OCI-M2 (cell line): ENCODE measurements around the gene GP1BB.

Source experiments
- DNase-seq: peaks from one replicate; lab custom pipeline; 2025; ENCODE audit not compliant: unreplicated experiment; lab: John Stamatoyannopoulos, UW

Gene GP1BB

DNA sequence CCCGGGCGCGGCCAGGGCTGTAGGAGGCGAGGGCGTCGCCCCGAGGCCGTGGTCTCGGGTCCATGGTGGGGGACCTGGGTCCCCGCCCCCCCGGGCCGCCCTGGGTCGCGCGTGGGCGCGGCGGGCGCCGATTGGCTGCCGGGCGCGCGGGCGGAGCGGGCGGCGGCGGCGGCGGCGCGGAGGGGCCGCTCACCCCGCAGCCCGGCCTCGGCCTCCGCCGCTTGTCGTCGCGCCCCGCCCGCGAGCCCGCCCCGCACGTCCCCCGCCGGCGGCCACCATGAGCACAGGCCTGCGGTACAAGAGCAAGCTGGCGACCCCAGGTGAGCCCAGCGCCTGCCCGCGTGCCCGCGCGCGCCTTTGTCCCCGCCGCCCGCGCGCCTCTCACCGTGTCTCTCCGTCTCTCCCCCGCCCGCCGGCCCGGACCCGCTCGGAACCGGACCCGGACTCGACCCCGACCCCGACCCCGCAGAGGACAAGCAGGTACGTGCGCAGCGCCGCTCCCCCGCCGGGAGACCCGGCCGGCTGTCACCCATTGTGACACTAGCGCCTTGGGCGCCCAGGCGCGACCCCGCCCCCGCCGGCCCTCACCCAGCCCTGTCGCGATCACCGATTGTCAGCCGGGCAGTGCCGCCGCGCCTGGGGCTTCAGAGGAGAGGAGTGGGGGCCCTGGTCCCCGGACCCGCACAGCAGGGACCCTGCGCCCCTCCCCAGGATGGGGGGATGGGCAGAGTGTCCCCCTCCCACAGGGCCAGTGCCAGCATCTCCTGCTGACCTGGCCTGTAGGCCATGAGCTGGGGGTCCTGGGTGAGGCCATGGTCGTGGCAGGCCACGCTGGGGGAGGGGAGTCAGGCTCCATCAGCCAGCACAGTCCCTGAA lies 8.8 kb upstream of the GP1BB start, which contains the start of gene SEPTIN5:
TSS of gene SEPTIN5 (plus strand) at position 192 of the 876 bp plus-strand sequence. CDS start at position 278, 86 bp downstream.
- DNase-seq: no peak

GRCh38 chr22:19715188-19715930 lies 8.0 kb upstream of the GP1BB start:
- DNase-seq: no peak

DNA sequence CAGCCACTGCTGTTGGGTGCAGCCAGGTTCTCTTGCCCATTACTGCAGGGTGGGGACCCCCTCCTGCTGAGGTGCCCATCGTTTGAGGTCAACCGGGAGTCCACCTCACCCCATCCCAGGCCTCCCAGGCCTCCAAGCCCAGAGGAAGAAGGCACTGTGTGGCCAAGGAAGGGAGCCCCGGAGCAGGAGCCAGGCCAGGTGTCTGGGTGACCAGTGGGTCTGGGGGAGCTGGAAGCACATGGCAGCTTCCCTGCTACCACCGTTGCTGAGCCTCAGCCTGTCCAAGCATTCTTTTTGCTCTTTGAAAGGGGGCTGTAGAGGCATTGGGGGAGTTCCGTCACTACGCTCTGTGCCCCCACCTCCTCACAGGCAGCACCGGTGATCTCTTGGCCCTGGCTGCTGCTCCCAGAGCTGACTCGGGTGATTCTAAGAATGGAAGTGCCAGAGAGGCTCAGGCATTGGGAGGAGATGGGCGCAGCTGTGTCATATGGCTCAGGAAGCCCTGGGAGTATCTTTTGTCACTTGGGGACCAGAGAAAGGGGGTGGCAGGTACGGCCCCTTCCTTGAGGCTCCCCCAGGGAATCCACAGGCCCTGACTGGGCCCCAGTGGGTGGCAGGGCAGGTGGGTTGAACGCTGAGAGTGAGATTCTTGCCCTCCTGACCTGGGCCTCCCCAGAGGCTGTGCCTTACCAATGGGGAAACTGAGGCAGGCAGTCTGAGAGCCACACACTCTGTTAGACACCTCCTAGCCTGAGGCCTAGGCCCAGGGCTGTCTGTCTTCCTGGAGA lies 7.1 kb upstream of the GP1BB start:
- DNase-seq: no peak

DNA sequence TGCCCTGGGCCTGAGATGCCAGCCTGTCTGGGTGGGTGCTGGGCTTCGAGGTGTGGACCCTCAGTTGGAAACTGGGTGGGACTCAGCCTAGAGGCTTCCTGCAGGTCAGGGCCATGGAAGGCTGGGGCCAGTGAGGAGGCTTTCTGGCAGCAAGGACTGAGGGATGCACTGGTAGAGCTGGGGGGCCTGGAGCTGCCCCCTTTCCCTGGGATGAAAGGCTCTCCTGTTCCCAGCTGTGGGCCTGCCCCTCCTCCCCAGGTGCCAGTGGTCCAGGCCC lies 6.6 kb upstream of the GP1BB start:
- DNase-seq: no peak

DNA sequence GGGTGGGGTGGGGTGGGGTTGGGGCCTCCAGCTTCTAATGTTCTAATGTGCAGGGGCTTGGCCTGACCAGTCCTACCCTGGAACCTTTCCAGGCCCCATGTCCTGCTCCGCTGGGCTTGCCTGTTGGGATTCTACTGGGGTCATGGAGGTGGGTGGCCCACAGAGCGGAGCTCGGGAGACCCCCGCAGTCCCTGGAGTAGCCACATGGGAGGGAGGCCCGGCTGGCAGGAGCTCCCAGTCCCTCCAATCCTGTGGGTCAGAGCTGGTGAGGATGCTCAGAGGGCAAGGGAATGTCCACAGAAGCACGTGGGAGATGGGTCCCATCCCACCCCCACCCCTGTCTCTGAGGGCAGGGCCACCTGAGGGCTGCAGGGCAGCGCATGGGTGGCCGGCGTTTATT lies 6.2 kb upstream of the GP1BB start:
- DNase-seq: no peak

- no peak for DNase-seq
Measured at GRCh38 chr22:19717691-19718455, 5.5 kb upstream of the GP1BB start.

DNA sequence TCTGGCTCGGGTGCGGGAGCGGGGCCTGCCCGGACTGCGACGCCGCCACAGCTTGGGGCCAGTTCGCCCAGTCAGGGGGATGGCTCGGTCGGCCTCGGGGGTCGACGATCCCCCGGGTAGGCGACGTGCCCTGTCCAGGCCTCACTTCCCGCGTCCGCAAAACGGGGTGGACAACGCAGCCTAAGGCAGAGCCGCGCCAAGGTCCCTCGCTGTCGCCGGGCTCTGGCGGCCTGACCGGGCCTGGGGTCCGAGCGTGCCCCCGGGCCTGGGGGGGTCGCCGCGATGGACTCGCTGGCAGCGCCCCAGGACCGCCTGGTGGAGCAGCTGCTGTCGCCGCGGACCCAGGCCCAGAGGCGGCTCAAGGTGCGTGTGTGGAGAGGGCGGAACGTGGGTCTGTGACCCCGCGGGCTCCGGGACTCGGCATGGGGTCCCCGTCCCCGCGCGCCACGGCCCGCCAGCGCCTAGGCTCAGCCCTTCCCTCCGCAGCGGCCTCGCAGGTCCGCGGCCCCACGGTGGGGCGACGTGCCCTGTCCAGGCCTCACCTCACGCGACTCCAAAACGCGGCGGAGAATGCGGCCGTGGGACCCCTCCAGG lies 4.8 kb upstream of the GP1BB start:
- DNase-seq: no peak

DNA sequence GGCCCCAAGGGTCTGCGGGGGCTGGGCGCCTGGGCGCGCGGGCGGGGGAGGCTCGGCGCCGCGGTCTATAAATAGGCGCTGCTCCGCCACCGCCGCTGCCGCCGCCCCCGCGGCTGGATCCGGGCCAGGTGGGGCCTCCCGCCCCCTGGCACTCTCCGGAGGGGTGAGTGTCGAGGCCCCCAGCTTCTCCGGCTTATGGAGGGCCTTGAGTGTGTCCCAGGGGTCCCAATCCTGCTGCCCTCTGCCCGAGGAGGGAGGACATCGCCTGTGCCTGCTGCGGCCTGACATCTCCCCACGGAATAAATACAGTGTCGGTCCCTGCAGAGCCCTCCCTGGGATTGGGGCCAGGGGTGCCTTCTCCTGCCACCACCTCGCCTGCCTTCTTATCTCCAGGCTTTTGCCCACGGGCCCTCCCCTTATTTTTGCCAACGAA lies 4.3 kb upstream of the GP1BB start:
- DNase-seq: no peak

DNA sequence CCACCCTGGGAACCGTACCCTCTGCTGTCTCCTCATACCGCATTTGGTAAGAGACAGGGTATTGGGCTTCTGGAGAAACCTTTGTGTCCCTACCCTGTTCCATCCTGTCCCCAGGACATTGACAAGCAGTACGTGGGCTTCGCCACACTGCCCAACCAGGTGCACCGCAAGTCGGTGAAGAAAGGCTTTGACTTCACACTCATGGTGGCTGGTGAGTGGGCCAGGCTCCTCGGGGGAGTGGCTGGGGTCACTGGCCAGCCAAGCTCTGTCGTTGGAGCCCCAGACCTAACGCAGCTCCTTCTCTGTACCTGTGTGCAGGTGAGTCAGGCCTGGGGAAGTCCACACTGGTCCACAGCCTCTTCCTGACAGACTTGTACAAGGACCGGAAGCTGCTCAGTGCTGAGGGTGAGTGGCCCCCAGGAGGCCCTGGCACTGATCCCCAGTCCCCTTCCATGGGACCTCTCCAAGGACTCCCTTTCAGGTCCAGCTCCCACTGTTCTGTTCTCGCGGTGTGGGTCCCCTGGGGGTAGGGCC lies 3.8 kb upstream of the GP1BB start:
- DNase-seq: no peak

GRCh38 chr22:19720150-19720827 lies 3.0 kb upstream of the GP1BB start:
- no peak for DNase-seq

- DNase-seq: no peak
Measured at GRCh38 chr22:19720999-19721329, 2.4 kb upstream of the GP1BB start.

DNA sequence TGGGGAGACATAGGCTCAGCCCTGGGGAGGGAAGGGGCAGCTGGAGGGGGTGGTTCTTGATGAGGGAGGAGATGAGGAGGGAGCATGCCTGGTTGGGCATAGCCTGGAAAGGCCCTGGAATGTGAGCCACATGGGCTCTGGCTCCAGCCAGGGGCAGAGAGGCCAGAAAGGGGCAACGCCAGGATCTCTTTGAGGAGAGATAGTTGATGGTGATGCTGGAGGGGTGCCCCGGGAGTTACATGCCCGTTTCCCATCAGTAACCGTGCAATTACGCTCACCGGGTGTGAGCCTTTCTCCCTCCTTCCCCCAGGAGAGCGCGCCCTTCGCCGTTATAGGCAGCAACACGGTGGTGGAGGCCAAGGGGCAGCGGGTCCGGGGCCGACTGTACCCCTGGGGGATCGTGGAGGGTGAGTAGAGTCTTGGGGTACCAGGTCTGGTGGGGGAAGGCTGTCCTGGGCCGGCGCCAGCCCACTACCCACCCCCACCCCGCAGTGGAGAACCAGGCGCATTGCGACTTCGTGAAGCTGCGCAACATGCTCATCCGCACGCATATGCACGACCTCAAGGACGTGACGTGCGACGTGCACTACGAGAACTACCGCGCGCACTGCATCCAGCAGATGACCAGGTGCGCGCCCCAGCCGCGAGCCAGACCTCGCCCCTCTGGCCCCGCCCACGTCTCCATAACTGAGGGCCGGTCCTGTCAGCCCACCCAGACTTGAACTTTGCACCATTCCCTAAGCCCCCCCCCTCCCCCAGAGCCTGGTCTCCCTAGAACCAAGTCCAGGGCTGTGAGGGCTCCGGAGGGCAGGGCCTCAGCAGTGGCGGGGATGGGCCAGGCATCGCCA lies 1.8 kb upstream of the GP1BB start:
- DNase-seq: no peak

DNA sequence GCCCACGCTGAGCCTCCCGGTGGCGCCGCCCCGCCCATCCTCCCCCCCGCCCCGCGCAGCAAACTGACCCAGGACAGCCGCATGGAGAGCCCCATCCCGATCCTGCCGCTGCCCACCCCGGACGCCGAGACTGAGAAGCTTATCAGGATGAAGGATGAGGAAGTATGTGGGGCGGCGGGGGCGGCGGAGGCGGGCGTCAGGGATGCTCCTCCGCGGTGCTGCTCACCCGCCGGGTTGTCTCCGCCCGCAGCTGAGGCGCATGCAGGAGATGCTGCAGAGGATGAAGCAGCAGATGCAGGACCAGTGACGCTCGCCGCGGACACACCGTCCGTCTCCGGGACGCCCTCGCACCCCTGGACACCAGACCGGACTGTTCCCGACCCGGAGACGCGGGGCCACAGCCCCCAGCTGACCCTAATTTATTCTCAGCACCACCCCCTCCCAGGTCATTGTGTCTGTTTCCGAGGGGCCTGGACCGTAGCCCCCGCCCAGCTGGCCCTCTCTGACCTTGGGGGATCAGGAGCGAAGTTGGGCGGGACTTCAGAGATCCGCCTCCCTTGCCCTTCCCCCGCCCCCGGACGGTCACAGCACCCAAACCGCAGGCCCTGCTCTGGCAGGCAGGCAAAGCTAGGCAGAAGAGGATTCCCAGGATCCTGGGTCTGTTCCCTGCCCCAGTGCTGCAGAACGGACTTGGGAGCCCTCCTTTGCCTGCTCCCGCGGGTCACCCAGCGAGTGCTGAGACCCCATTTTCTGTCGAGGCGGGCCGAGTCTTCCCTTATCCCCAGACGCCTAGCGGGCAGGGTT lies 959 bp upstream of the GP1BB start:
- no peak for DNase-seq

DNA sequence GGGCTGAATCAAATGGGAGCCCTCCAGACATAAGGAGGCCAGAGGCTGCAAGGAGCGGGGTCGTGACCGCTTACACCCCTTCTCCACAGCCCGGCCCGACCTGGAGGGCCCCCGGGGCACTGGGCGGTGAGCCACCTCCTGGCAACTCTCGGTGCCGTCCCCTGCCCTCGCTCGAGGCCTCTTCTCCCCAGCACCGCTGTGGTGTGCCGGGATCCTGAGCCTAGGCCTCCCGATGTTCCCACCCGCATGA lies 432 bp upstream of the GP1BB start:
- DNase-seq: no peak

GRCh38 chr22:19723983-19724827 lies 866 bp downstream of the GP1BB start:
- DNase-seq: no peak

GRCh38 chr22:19724927-19725661 lies 1.8 kb downstream of the GP1BB start:
- no peak for DNase-seq
